Measurements from ENCODE around the gene GRIA3.
"Not testable (repeated sequence)": the region's sequence is repeated elsewhere in the genome, so short reads cannot be mapped to it uniquely, and the experiment has no call there.

Gene GRIA3

DNA sequence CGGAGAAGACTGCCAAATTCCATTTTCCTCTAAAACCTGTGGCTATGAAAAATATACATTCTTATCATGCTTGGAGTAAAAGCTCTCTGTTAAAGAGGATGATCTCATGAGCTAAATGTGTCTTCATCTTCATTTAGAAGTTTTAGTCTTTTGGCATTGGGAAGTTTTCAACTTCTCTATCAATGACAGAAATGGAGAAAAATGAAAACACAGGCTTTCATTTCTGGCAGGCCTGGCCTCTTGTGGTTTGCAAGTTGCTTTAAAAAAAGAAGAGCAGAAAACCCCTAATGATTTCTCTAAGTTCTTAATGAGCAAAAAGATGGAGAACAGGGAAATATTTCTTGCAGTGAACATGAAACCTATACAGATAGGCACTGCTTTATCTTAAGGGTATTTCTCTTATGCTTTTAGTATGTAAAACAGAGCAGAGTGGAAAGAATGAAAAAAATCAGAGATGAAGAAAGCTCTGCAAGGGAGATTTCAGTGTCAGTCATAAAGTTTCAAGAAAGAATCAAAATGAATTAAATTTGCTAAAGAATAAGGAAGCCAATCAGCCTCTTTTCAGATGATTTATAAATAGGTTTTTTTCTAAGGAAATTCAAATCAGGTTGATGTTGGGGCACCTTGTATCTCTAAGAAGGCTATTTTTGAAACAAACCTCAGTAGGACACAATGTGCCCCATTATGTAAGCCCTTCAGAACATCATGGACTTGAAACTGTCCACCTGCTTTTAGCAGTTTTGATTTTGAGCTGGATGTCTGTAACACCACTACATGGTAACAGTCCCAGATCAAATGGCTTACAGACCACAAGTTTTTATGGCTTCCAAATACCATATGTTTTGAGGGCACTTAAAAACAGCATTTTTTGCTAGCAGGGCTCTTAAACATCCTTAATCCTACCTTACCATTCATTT is 225.0 kb downstream of the GRIA3 start:
- H3K9me3 Mint-ChIP-seq, result peaks cover 5% of the 10 kb centered on the region
- H3K4me3 Mint-ChIP-seq, result no peak overlapping the region
- no peak overlapping the region for H3K27ac Mint-ChIP-seq (ENCODE audit: low read depth)
- H3K4me1 Mint-ChIP-seq, result no peaks in the 10 kb centered on the region
- peaks cover 2% of the 10 kb centered on the region for H3K36me3 Mint-ChIP-seq (ENCODE audit: insufficient read depth)
- no peaks in the 10 kb centered on the region for H3K27me3 Mint-ChIP-seq
- no peak for ATAC-seq (replicated peaks; ENCODE audit: extremely low read depth, poor library complexity, severe bottlenecking)
- DNase-seq (ENCODE audit: low spot score in 2 of 2), result no peak

GRCh38 chrX:123422875-123423274 is 238.8 kb downstream of the GRIA3 start:
- Mint-ChIP-seq H3K27me3 (no peaks in the 10 kb centered on the region), H3K9me3 (no peaks in the 10 kb centered on the region), H3K4me1 (no peaks in the 10 kb centered on the region), H3K27ac (ENCODE audit: low read depth) (no peak overlapping the region), H3K4me3 (no peak overlapping the region), H3K36me3 (ENCODE audit: insufficient read depth) (no peaks in the 10 kb centered on the region)
- no peak for ATAC-seq (replicated peaks; ENCODE audit: extremely low read depth, poor library complexity, severe bottlenecking)
- no peak for DNase-seq (ENCODE audit: low spot score in 2 of 2)

DNA sequence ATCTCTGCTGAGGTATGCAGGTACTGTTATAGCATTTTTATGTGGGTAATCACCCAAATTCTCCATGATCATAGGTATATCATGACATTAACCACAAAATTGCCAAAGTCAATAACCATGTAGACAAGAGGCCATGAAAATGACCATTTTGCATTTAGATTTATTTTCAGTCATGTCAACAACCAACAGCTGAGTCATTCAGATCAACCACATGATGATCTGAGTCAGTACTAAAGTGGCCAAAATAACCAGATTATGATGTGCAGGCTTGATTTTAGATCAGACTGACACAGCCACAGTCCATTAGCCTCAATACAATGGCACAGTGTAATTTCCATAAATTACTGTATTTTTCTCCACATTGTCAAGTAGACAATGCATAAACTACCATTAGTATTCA is 240.5 kb downstream of the GRIA3 start:
- H3K4me1 Mint-ChIP-seq, result no peaks in the 10 kb centered on the region
- H3K27me3 Mint-ChIP-seq, result no peaks in the 10 kb centered on the region
- H3K27ac Mint-ChIP-seq (ENCODE audit: low read depth), result no peak overlapping the region

DNA sequence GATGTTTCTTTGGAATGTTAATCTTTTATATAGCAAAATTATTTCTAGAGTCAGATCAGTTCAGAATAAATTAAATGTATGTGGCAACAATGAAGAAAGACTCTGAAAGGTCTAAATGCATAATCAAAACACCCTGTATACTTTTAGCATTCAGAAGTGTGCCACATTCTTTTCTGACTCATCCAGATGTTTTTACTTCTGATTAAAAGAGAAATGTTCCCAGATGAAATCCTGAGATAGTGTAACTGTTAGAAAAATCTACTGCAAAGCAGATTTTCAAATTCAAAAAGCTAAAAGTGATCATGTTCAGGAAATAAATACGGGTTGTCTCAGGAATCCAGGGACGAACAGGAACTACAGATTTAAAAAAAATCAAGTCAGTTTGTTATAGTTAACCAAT is 241.4 kb downstream of the GRIA3 start:
- Mint-ChIP-seq H3K27me3 (no peaks in the 10 kb centered on the region), H3K36me3 (ENCODE audit: insufficient read depth) (no peaks in the 10 kb centered on the region), H3K4me3 (no peak overlapping the region), H3K4me1 (no peaks in the 10 kb centered on the region), H3K9me3 (no peaks in the 10 kb centered on the region), H3K27ac (ENCODE audit: low read depth) (no peak overlapping the region)
- ATAC-seq (replicated peaks; ENCODE audit: extremely low read depth, poor library complexity, severe bottlenecking) (no peak), DNase-seq (ENCODE audit: low spot score in 2 of 2) (no peak)

More for the DNA sequence above, 240.5 kb downstream of the GRIA3 start:
- ATAC-seq (replicated peaks; ENCODE audit: extremely low read depth, poor library complexity, severe bottlenecking), result no peak
- Mint-ChIP-seq H3K4me3 (no peak overlapping the region), H3K36me3 (ENCODE audit: insufficient read depth) (no peaks in the 10 kb centered on the region), H3K9me3 (no peaks in the 10 kb centered on the region)
- no peak for DNase-seq (ENCODE audit: low spot score in 2 of 2)

DNA sequence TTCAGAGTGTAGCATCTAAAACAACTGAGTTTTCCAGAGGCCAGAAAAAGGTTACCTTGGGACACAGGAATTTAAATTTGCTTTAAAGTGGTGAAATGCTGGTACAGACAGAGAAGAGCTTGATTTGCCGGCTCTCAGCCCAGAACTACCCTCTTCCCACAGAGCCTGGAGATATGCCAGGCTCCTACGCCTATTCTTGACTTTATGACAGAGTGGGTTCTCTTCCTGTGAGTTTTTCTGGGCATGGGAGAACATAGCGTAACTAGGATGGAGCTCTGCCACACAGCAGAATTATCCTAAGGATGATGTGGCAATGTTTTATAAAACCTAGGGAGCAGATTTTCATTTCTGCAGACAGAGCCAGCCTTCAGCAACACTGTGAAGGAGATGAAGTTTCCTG is 241.8 kb downstream of the GRIA3 start:
- no peak for DNase-seq (ENCODE audit: low spot score in 2 of 2)
- H3K9me3 Mint-ChIP-seq, result no peaks in the 10 kb centered on the region
- H3K27me3 Mint-ChIP-seq, result no peaks in the 10 kb centered on the region
- no peaks in the 10 kb centered on the region for H3K4me1 Mint-ChIP-seq
- no peak overlapping the region for H3K27ac Mint-ChIP-seq (ENCODE audit: low read depth)
- no peak overlapping the region for H3K4me3 Mint-ChIP-seq
- ATAC-seq (replicated peaks; ENCODE audit: extremely low read depth, poor library complexity, severe bottlenecking), result no peak
- H3K36me3 Mint-ChIP-seq (ENCODE audit: insufficient read depth), result no peaks in the 10 kb centered on the region

DNA sequence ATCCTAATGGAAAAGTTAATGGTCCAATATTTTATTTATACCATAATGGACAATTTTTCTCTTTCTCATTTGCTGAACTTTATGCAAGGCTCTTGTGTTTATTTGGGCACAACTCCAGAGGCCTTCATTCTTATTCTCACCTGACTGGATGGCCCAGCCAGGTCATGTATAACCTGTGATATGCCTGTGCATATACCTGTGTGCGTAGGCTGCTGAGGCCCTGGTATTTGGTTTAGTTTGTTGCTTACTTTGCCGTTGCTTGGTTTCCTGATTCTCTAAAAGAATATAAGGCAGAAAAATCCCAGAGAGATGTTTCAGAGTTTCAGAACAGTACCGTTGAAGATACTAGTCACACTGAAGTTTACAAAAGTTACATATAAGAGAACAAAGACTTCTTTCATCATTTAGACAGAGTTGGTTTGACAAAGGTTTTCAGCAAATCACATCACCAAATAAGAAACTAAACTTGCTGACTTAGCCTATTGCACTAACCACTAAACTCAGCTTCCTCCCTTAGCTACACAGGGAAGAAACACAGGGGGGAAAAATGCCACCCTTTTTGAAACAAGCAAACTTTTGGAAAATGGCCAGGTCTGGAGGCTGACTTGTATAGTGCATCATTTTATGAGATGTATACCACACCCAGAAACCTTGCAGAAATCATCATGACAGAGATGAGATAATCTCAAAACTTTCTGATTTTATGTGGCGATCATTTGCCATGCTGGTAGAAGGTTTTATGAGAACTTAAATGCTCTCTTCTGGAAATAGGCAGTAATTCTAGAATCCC is 248.5 kb downstream of the GRIA3 start:
- ATAC-seq (replicated peaks; ENCODE audit: extremely low read depth, poor library complexity, severe bottlenecking) (no peak), DNase-seq (ENCODE audit: low spot score in 2 of 2) (no peak)
- Mint-ChIP-seq H3K4me1 (no peaks in the 10 kb centered on the region), H3K27me3 (no peaks in the 10 kb centered on the region), H3K4me3 (no peak overlapping the region), H3K9me3 (no peaks in the 10 kb centered on the region), H3K27ac (ENCODE audit: low read depth) (no peak overlapping the region), H3K36me3 (ENCODE audit: insufficient read depth) (peaks cover 2% of the 10 kb centered on the region)

- H3K4me1 Mint-ChIP-seq, result no peaks in the 10 kb centered on the region
- DNase-seq (ENCODE audit: low spot score in 2 of 2), result no peak
- no peaks in the 10 kb centered on the region for H3K27me3 Mint-ChIP-seq
- ATAC-seq (replicated peaks; ENCODE audit: extremely low read depth, poor library complexity, severe bottlenecking), result no peak
- H3K36me3 Mint-ChIP-seq (ENCODE audit: insufficient read depth), result peaks cover 2% of the 10 kb centered on the region
- H3K4me3 Mint-ChIP-seq, result no peak overlapping the region
- H3K27ac Mint-ChIP-seq (ENCODE audit: low read depth), result no peak overlapping the region
- H3K9me3 Mint-ChIP-seq, result no peaks in the 10 kb centered on the region
Observed at GRCh38 chrX:123436512-123437136, 252.5 kb downstream of the GRIA3 start.

GRCh38 chrX:123439926-123440325 is 255.8 kb downstream of the GRIA3 start:
- not testable (repeated sequence) for ATAC-seq (replicated peaks; ENCODE audit: extremely low read depth, poor library complexity, severe bottlenecking); H3K27me3 Mint-ChIP-seq; H3K27ac Mint-ChIP-seq (ENCODE audit: low read depth); H3K36me3 Mint-ChIP-seq (ENCODE audit: insufficient read depth); H3K4me3 Mint-ChIP-seq; DNase-seq (ENCODE audit: low spot score in 2 of 2); H3K4me1 Mint-ChIP-seq; H3K9me3 Mint-ChIP-seq

DNA sequence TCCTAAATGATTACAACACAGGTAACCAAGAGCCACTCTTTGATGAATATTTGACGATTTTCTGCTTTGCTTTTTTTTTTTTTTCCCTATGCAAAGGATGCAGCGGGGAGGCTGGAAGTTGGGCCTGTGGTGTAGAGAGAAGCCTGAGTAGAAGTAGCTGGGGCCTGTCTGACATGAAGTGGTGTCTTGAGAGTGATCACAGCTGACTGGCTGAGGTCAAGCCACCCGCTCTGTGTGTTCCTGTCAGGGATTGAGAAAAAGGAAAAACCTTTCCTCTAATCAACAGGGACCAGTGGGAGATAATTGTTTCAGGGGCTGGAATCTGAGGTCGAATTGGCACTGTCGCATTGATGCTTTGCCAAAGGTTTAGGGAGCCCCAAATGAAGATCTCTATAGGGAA is 258.7 kb downstream of the GRIA3 start:
- no peak for ATAC-seq (replicated peaks; ENCODE audit: extremely low read depth, poor library complexity, severe bottlenecking)
- H3K27me3 Mint-ChIP-seq, result no peaks in the 10 kb centered on the region
- no peaks in the 10 kb centered on the region for H3K9me3 Mint-ChIP-seq
- no peak for DNase-seq (ENCODE audit: low spot score in 2 of 2)
- H3K27ac Mint-ChIP-seq (ENCODE audit: low read depth), result no peak overlapping the region
- H3K4me1 Mint-ChIP-seq, result no peaks in the 10 kb centered on the region
- no peak overlapping the region for H3K4me3 Mint-ChIP-seq
- H3K36me3 Mint-ChIP-seq (ENCODE audit: insufficient read depth), result no peaks in the 10 kb centered on the region

DNA sequence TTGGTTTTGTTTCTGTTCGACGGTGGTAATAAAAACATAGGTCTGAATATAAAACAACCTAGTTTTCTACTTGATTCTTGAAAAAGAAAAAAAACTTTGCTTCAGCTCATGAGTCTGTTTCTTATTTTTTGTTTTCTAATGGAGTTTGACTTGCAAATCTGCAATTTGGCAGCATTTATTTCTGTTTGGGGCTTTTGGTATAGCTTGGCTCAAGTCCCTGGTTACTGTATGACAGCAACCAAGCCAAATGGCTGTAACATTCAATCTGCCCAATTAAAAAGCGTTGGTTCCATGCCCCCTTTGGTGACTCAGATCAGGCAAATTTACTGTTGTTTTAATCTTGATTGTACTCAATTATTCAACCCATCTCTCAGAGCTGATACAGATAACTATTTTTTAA is 263.4 kb downstream of the GRIA3 start:
- Mint-ChIP-seq H3K4me3 (no peak overlapping the region), H3K27me3 (no peaks in the 10 kb centered on the region), H3K4me1 (no peaks in the 10 kb centered on the region), H3K9me3 (no peaks in the 10 kb centered on the region), H3K36me3 (ENCODE audit: insufficient read depth) (no peaks in the 10 kb centered on the region), H3K27ac (ENCODE audit: low read depth) (no peak overlapping the region)
- DNase-seq (ENCODE audit: low spot score in 2 of 2) (no peak), ATAC-seq (replicated peaks; ENCODE audit: extremely low read depth, poor library complexity, severe bottlenecking) (no peak)

DNA sequence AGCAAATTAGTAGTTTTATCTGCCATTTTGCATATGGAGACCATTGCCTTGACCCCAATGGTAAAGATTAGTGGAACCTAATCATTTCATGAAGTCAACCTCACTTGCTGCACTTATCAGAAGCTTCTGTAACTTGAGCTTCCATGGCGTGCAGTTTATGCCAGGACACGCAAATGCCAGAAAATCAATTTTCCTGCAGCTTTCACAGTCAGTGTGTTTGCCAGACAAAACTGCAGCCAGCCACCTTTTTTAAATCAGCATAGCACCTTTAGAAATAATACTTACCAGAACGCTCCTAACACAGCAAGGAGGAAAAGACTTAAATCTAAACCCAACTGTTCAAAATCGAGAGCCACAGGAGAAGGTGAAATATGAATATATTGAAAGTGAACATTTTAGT is 265.3 kb downstream of the GRIA3 start:
- Mint-ChIP-seq H3K27ac (ENCODE audit: low read depth) (no peak overlapping the region), H3K4me1 (no peaks in the 10 kb centered on the region), H3K4me3 (no peak overlapping the region), H3K36me3 (ENCODE audit: insufficient read depth) (no peaks in the 10 kb centered on the region), H3K27me3 (no peaks in the 10 kb centered on the region), H3K9me3 (no peaks in the 10 kb centered on the region)
- ATAC-seq (replicated peaks; ENCODE audit: extremely low read depth, poor library complexity, severe bottlenecking), result no peak
- DNase-seq (ENCODE audit: low spot score in 2 of 2), result no peak

DNA sequence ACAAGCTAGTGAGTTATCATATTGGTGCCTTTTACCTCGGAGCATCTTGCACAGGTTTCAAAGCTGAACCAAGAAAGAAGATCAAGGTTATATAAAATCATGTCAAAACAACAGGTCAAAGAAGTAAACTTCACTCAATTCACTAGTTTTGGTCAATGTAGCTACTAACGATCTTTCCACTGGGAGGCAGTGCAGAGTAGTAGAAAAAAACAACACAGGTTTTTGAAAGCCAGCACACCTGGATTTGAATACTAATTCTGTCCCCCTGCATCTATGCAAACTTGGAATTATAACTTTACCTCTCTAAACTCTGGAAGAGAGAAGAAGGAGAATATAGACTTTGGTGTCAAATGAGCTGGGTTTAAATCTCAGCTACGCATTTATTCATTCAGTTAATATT is 266.1 kb downstream of the GRIA3 start:
- ATAC-seq (replicated peaks; ENCODE audit: extremely low read depth, poor library complexity, severe bottlenecking), result no peak
- H3K9me3 Mint-ChIP-seq, result no peaks in the 10 kb centered on the region
- H3K27me3 Mint-ChIP-seq, result no peaks in the 10 kb centered on the region
- DNase-seq (ENCODE audit: low spot score in 2 of 2), result no peak
- H3K4me1 Mint-ChIP-seq, result no peaks in the 10 kb centered on the region
- H3K27ac Mint-ChIP-seq (ENCODE audit: low read depth), result no peak overlapping the region
- H3K36me3 Mint-ChIP-seq (ENCODE audit: insufficient read depth), result no peaks in the 10 kb centered on the region
- no peak overlapping the region for H3K4me3 Mint-ChIP-seq

All from central memory CD8-positive, alpha-beta T cell (primary cell).